ENCODE data around the gene SMAP2.

DNA sequence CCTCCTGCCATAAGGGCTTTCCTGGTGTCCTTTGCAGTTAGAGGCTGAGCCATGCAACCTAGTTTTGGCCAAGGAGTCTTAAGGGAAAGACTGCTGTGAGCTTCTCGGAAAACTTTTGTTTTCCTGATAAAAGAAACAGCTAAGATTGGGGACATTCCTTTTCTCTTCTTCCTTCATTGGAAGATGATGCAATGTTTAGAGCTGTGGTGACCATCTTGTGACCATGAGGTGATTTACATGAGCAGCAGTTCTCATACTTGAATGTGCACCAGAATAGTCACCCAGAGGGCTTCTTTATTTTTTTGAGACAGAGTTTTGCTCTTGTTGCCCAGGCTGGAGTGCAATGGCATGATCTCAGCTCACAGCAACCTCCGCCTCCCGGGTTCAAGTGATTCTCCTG lies 20.4 kb upstream of the SMAP2 start:
- TF ChIP-seq POLR2AphosphoS5 (IDR thresholded peaks at IDR 0.05; ENCODE audit: borderline replicate concordance, low read depth, low read length) (no peak), EZH2 (IDR thresholded peaks at IDR 0.05) (no peak)
